ENCODE data around the gene SAE1.

The SAE1 gene

GRCh38 chr19:47168065-47168464 is 37.4 kb downstream of the SAE1 start:
- no peak for DNase-seq

- no peak for DNase-seq
These were observed 42.2 kb downstream of the SAE1 start for GRCh38 chr19:47172666-47173455.

- no peak for DNase-seq
These were observed 45.5 kb downstream of the SAE1 start for GRCh38 chr19:47176071-47176626.

DNA sequence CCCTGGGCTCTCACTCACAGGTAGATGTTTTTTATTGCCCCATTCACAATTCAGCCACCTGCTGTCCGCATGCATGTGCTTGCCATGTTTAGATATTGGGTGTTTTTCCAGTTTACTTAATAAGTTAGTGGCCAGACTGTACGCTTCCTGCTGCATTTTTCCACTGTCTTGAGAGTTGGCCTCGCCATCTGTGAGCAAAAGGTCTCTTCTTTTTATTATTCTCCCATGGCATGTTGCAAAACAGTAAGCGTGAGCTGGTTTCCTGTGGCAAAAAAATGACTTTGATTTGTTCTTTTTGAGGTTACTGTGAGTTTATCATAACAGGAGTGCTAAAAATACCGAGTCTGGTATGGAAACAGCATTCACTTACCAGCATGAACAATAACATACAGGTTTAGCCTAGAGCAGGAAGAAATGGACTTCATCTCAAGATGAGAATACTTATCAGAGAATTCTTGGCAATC is 46.0 kb downstream of the SAE1 start:
- DNase-seq, result no peak

DNA sequence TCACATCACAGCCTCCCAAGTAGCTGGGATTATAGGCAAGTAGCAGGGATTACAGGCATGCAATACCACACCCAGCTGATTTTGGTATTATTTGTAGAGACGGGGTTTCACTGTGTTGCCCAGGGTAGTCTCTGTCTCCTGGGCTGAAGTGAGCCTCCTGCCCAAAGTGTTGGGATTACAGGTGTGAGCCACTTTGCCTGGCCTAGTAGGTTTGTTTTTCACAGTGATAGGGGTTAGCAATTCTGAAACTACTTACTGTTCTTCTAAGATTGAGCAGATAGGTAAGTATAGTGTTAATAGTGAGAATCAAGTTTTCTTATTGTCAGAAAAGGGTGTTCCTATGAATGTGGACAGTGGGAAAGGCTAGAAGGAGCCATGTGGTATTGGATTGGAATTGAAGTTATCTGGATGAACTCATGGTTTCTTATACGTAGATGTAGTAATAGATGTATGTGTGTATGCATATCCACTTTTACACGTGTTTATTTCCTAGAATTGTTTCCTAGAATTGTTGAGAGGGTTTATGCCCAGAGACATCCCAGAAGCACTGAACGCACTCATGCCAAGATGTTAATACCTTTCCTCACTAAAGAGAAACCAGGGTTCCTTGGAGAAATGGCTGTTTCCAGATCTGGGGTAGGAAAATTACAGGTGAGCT is 49.1 kb downstream of the SAE1 start:
- DNase-seq, result no peak

DNA sequence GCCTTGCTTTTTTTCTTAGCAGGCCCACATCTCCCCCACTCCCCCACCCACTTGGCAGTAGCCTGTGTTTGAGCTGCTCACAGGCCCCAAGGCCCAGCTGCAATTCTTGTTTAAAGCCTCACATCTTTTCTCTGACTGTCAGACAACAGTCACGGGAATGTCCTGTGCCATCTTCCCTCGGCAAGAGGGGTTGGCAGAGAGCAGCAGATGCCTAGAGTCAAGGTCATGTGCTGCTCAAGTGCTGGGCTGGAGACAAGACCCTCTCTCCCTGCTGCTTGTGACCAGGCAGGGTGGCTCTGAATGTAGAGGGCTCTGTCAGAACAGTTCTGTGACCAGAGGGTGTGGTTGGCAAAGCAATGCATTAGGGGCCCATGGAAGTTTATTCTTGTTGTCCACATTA is 53.0 kb downstream of the SAE1 start:
- DNase-seq, result peak in 8 of 14 donors; percentile 1 to 24 (median 7)

- no peak for DNase-seq
These were observed 56.1 kb downstream of the SAE1 start for GRCh38 chr19:47186446-47187334.

- no peak for DNase-seq
These were observed 56.7 kb downstream of the SAE1 start for GRCh38 chr19:47187335-47187655.

DNA sequence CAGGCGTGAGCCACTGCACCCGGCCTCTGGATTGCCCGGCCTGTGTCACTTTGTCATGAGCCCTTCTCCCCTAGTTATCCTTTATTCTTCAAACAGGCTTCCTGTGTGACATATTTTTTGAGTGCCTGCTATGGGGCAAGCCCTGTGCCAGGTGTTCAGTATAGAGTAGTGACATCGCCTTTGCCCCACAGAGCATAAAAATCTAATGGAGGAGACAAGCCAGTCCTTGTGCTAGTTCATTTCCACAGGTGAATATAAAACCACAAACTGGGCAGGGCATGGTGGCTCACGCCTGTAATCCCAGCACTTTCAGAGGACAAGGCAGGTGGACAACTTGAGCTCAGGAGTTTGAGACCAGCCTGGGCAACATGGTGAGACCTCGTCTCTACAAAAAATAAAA is 57.2 kb downstream of the SAE1 start:
- no peak for DNase-seq

DNA sequence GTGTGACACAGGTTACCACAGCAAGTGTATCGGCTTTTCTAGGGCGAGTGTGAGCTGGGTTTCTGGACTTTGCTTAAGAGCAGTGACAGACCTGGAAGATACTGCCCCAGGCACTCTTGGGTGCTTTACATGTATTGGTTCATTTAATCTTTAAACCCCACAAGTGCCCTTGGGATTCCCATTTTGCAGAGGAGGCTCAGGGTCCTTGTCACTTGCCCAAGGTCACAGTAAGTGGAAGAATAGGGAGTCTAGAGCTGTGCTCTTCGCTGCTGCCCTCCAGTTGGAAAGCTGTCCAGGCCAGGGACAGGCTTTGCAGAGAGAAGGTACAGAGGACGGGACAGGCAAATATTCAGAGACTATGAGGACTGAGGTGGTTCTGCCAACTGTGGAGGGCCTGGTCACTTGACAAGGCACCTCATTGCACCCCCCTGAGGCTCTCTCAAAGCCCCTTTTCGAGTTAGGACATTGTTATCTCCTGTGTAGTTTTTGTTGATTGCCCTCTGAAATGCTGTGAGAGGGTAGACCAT is 57.9 kb downstream of the SAE1 start:
- no peak for DNase-seq

DNA sequence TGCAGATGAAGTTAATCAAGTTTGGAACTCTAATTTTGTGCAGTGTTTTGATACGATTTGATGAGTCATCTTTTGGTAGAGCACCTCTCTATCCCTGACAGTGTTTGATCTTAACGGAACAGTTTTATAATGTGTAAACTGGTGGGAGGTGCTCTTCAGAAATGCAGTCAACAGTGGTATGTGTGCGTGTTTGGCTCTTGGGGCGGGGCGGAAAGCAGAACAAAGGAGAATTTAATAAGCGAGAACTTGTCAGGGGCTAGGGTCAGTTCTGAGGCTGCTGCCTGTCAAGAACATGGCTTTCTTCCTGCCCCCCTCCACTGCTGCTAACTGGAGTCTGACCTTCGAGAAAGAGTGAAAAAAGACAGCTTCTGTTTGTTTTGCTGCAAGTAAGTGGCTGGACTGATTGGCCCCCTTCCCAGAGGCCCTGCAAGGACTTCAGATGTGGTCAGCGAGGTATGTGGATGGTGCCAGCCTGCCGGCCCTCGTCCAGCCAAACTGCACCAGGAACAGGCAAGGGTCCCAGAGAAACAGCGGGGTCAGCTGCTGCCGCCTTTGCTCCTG is 59.6 kb downstream of the SAE1 start:
- peak in 10 of 14 donors; percentile 4 to 63 (median 27) for DNase-seq

DNA sequence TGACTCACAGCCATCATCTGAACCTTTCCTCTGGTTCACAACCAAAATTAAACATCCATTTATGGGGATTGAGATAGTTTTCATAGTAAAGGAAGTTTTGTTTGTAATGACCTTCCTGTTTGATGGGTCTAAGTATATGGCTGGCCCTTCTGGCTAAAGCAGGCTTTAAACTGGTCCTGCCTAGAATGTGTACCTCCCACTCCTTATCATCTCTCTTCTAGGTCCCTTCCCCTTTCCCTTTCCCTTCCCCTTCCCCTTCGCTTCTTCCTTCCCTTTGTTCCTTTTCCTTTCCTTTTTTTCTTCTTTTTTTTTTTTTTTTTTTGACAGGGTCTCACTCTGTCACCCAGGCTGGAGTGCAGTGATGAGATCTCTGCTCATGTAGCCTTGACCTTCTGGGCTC is 64.8 kb downstream of the SAE1 start:
- DNase-seq, result no peak

- no peak for DNase-seq
These were observed 66.5 kb downstream of the SAE1 start for GRCh38 chr19:47197141-47197540.

DNA sequence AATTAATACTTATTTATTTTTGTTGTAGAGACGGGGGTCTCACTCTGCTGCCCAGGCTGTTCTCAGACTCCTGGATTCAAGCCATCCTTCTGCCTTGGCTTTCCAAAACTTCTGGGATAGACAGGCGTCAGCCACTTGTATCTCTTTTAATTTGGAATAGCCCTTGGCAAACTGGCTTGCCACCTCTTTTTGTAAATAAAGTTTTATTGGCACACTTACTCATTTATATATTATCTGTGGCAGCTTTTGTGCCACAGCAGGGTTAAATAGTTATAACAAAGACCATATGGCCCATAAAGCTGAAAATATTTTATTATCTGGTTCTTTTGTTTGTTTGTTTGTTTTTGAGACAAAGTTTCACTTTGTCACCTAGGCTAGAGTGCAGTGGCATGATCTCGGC is 69.9 kb downstream of the SAE1 start:
- no peak for DNase-seq

GRCh38 chr19:47203254-47203653 is 72.6 kb downstream of the SAE1 start:
- DNase-seq, result no peak

DNA sequence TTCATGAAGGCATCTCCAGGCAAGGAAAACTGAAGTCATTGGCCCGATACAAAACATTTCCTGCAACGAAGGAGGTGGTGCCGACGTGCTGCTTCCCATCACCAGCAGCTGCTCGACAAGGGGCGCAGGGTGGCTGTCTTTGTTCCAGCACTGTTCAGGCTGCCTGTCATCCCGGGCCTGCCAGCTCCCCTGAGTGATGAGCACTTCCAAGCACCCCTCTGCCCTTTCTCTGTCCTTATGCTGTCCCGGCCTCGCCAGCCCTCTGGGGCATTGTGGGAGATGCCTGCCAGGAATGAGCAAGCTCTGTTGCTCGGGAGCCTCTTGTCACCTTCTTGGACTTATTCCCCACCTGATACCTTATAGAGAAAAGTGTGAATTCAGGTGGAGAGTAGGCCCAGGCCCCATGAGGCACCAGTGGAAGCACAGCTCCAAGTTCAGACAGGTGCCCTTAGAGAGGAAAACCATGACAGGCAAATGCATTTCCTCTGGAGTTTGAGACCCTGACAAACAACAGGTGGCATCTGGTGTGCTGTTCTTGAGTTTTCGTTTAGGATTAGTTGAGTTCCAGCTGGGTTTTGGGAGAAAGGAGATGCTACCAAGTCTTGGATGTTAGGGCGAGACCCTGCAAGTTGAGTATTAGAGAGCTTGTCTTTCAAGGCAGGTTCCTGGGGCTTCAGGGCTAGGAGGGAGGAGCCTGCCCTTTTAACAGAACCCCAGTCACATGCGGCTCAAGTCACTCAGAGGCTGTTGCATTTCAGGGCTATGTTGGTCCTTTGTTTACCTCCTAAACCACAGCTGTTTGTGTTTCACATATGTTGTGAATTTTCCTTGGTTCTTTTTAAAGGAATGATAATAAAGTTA is 78.9 kb downstream of the SAE1 start:
- DNase-seq, result no peak

GRCh38 chr19:47210180-47210490 is 79.5 kb downstream of the SAE1 start:
- no peak for DNase-seq

- DNase-seq, result peak in 9 of 14 donors; percentile 8 to 51 (median 18)
These were observed 80.2 kb downstream of the SAE1 start for GRCh38 chr19:47210689-47211316.

GRCh38 chr19:47215581-47215980 is 84.9 kb downstream of the SAE1 start:
- DNase-seq, result no peak

- no peak for DNase-seq
These were observed 90.6 kb downstream of the SAE1 start for GRCh38 chr19:47221080-47221841.
